HepG2 (cell line): ENCODE measurements around the gene PGA5.
"Not testable (repeated sequence)": the region's sequence is repeated elsewhere in the genome, so short reads cannot be mapped to it uniquely, and the experiment has no call there.

Source experiments
- CREM ChIP-seq, 2 experiments: sonication (generic) in 1 of 2; formaldehyde crosslinking in 1 of 2; IDR thresholded peaks; 2 replicates each; pipeline versions ENCODE4 v1.4.0 to v1.6.1; 2016 to 2020; ENCODE audit warnings: antibody characterized with exemption in 1 of 2, mild to moderate bottlenecking in 1 of 2, missing genetic modification reagents in 1 of 2
- CTCF ChIP-seq: sonication (generic); formaldehyde crosslinking; IDR thresholded peaks from 2 replicates; pipeline ENCODE4 v1.5.0; 2020; ENCODE audit warnings: mild to moderate bottlenecking, missing genetic modification reagents, moderate library complexity
- POLR2A ChIP-seq, 2 experiments: IDR thresholded peaks; 2 replicates each; pipeline ENCODE4 v1.6.1; 2011; ENCODE audit warnings: low read depth in 2 of 2, low read length in 2 of 2, mild to moderate bottlenecking in 1 of 2, moderate library complexity in 1 of 2; ENCODE audit not compliant: insufficient read depth in 1 of 2
- RELA ChIP-seq: sonication (generic); formaldehyde crosslinking; IDR thresholded peaks from 2 replicates; pipeline ENCODE4 v1.4.0; 2020; ENCODE audit warnings: missing genetic modification reagents
- THAP9 ChIP-seq: sonication (generic); formaldehyde crosslinking; IDR thresholded peaks from 2 replicates; pipeline ENCODE4; 2020; ENCODE audit warnings: missing genetic modification reagents, mild to moderate bottlenecking, borderline replicate concordance
- ZFAT ChIP-seq: sonication (generic); formaldehyde crosslinking; conservative IDR thresholded peaks from 2 replicates; pipeline ENCODE4 v1.8.1; 2023; ENCODE audit warnings: missing genetic modification reagents, inconsistent platforms
- ZNF12 ChIP-seq: sonication (generic); formaldehyde crosslinking; IDR thresholded peaks from 2 replicates; pipeline ENCODE4 v1.5.0; 2020; ENCODE audit warnings: missing genetic modification reagents
- ZNF230 ChIP-seq: sonication (generic); formaldehyde crosslinking; IDR thresholded peaks from 2 replicates; pipeline ENCODE4 v1.4.0; 2020; ENCODE audit warnings: mild to moderate bottlenecking, missing genetic modification reagents
- ZNF749 ChIP-seq: sonication (generic); formaldehyde crosslinking; IDR thresholded peaks from 2 replicates; pipeline ENCODE4 v1.8.0; 2022; ENCODE audit warnings: mild to moderate bottlenecking, missing genetic modification reagents, moderate library complexity, borderline replicate concordance
- ZNF792 ChIP-seq: IDR thresholded peaks from 2 replicates; pipeline ENCODE4 v1.6.1; 2016
- TF ChIP-seq, protein P1 (sequence below): IDR thresholded peaks from 2 replicates; pipeline ENCODE4 v1.6.1; 2016
- TF ChIP-seq, protein P2 (sequence below), 2 experiments: sonication (generic) in 1 of 2; formaldehyde crosslinking in 1 of 2; IDR thresholded peaks; 2 replicates each; pipeline versions ENCODE4 v1.4.0 to v1.6.1; 2018 to 2020; ENCODE audit warnings: missing genetic modification reagents in 2 of 2, borderline replicate concordance in 1 of 2, low read depth in 1 of 2, mild to moderate bottlenecking in 1 of 2, missing biosample characterization in 1 of 2

GRCh38 chr11:61231585-61231984, 9.4 kb upstream of the PGA5 start:
- TF ChIP-seq, protein P1, sequence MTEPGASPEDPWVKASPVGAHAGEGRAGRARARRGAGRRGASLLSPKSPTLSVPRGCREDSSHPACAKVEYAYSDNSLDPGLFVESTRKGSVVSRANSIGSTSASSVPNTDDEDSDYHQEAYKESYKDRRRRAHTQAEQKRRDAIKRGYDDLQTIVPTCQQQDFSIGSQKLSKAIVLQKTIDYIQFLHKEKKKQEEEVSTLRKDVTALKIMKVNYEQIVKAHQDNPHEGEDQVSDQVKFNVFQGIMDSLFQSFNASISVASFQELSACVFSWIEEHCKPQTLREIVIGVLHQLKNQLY (CRISPR knock-in tag): not testable (repeated sequence)
- not testable (repeated sequence) for TF ChIP-seq POLR2A (IDR thresholded peaks at IDR 0.05; ENCODE audit: insufficient read depth in 1 of 2, low read depth in 2 of 2, low read length in 2 of 2); RELA (CRISPR knock-in tag); ZNF792; CREM (IDR thresholded peaks at IDR 0.05); CREM (CRISPR knock-in tag; IDR thresholded peaks at IDR 0.05); CTCF (CRISPR knock-in tag); ZNF749 (CRISPR knock-in tag); ZNF12; THAP9 (CRISPR knock-in tag); ZFAT (CRISPR knock-in tag); ZNF230 (CRISPR knock-in tag)
- TF ChIP-seq, protein P2, sequence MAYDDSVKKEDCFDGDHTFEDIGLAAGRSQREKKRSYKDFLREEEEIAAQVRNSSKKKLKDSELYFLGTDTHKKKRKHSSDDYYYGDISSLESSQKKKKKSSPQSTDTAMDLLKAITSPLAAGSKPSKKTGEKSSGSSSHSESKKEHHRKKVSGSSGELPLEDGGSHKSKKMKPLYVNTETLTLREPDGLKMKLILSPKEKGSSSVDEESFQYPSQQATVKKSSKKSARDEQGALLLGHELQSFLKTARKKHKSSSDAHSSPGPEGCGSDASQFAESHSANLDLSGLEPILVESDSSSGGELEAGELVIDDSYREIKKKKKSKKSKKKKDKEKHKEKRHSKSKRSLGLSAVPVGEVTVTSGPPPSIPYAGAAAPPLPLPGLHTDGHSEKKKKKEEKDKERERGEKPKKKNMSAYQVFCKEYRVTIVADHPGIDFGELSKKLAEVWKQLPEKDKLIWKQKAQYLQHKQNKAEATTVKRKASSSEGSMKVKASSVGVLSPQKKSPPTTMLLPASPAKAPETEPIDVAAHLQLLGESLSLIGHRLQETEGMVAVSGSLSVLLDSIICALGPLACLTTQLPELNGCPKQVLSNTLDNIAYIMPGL (CRISPR knock-in tag; IDR thresholded peaks at IDR 0.05; ENCODE audit: borderline replicate concordance in 1 of 2, low read depth in 1 of 2): not testable (repeated sequence)
